C4-2B (cell line): ENCODE results near the gene CKMT2.

ENCODE experiments used
- CTCF ChIP-seq: fragments of 450-650 bp; conservative IDR thresholded peaks from 2 replicates; pipeline ENCODE4 v1.5.1; 2017; ENCODE audit warnings: mild to moderate bottlenecking
- ZFX ChIP-seq: fragments of 450-650 bp; IDR thresholded peaks from 2 replicates; pipeline ENCODE4 v1.6.1; 2017

GRCh38 chr5:81283976-81284375, 50.9 kb downstream of the CKMT2 start:
- TF ChIP-seq CTCF (no peak), ZFX (no peak)
